Coronary artery (tissue), 2 donors: ENCODE measurements around the gene LIN28A.

Experiments
- DNase-seq: peaks from one replicate; pipeline ENCODE4 v3.0.0-alpha.2; 2017; ENCODE audit warnings: low spot score
- H3K27ac ChIP-seq, 2 donors: fragments of 200-600 bp; sonication (generic); one replicate each; pipeline ENCODE4 v1.5.1; 2016 to 2019
- H3K4me3 ChIP-seq: fragments of 200-600 bp; sonication (generic); 2 replicates; pipeline ENCODE4 v1.5.1; 2016; ENCODE audit warnings: mild to moderate bottlenecking, moderate library complexity
- TF ChIP-seq, protein P1 (sequence below): fragments of 200-600 bp; sonication (generic); IDR thresholded peaks from one replicate; pipeline ENCODE4 v1.5.1; 2019; ENCODE audit warnings: antibody characterized with exemption

The LIN28A gene

DNA sequence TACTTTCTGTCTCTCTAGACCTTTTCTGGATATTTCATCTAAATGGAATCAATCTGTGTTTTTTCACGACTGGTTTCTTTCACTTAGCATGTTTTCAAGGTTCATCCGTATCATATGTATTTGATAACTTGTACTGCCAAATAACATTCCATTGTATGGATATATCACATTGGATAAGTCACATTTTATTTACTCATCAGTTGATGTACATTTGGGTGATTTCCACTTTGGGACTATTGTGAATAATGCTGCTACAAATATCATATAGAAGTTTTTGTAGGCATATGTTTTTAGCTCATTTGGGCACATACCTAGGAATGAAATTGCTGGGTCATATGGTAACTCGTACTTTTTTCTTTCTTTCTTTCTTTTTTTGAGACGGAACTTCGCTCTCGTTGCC lies 68.4 kb downstream of the LIN28A start:
- TF ChIP-seq, protein P1, sequence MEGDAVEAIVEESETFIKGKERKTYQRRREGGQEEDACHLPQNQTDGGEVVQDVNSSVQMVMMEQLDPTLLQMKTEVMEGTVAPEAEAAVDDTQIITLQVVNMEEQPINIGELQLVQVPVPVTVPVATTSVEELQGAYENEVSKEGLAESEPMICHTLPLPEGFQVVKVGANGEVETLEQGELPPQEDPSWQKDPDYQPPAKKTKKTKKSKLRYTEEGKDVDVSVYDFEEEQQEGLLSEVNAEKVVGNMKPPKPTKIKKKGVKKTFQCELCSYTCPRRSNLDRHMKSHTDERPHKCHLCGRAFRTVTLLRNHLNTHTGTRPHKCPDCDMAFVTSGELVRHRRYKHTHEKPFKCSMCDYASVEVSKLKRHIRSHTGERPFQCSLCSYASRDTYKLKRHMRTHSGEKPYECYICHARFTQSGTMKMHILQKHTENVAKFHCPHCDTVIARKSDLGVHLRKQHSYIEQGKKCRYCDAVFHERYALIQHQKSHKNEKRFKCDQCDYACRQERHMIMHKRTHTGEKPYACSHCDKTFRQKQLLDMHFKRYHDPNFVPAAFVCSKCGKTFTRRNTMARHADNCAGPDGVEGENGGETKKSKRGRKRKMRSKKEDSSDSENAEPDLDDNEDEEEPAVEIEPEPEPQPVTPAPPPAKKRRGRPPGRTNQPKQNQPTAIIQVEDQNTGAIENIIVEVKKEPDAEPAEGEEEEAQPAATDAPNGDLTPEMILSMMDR: no peak
- no peak for DNase-seq
- H3K4me3 ChIP-seq: no peak overlapping the region
- H3K27ac ChIP-seq: no peak overlapping the region
